Cardiac fibroblast (primary cell): ENCODE results near the gene MB.

Experiments used
- DNase-seq, 2 donors: peaks; one replicate each; pipeline versions ENCODE4 v3.0.0 to v3.0.0-alpha.2; 2010; ENCODE audit warnings: low read depth in 2 of 2
- H3K4me3 ChIP-seq, 2 donors: replicated peaks in 1 of 2; 1 replicate in 1 of 2; 2 replicates in 1 of 2; pipeline ENCODE4 v1.5.1; 2011; ENCODE audit warnings: low read depth in 2 of 2, low read length in 2 of 2, mild to moderate bottlenecking in 2 of 2, moderate library complexity in 1 of 2
- TF ChIP-seq, protein P1 (sequence below): IDR thresholded peaks from one replicate; pipeline ENCODE4 v1.5.1; 2011; ENCODE audit warnings: low read depth, mild to moderate bottlenecking, low read length, inconsistent platforms

The MB gene

DNA sequence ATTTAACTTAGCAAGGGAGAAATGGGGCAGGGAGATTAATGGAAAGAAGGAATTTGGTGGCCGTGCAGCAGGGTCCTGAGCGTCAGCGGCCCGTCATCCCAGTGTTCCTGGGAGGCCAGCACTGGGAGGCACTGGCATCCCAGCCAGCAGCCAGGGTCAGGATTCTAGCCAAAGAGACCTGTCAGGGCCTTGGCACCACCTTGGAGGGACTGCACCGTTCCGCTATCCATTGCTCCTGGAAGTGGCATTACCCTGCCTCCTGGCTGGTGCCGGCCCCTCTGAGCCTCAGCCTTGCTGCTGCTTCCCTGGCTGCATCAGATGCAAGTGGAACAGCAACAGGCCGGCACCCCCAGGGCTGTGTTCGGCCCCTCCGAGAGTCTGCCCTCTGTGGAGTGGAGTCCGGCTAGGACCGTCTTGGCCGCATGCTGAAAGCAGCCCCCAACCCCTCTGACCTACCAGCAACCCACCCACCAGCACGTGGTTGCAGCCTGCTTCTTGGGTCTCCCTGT lies 46.4 kb downstream of the MB start:
- TF ChIP-seq, protein P1, sequence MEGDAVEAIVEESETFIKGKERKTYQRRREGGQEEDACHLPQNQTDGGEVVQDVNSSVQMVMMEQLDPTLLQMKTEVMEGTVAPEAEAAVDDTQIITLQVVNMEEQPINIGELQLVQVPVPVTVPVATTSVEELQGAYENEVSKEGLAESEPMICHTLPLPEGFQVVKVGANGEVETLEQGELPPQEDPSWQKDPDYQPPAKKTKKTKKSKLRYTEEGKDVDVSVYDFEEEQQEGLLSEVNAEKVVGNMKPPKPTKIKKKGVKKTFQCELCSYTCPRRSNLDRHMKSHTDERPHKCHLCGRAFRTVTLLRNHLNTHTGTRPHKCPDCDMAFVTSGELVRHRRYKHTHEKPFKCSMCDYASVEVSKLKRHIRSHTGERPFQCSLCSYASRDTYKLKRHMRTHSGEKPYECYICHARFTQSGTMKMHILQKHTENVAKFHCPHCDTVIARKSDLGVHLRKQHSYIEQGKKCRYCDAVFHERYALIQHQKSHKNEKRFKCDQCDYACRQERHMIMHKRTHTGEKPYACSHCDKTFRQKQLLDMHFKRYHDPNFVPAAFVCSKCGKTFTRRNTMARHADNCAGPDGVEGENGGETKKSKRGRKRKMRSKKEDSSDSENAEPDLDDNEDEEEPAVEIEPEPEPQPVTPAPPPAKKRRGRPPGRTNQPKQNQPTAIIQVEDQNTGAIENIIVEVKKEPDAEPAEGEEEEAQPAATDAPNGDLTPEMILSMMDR: no peak
- DNase-seq: no peak
- H3K4me3 ChIP-seq: no peak overlapping the region

DNA sequence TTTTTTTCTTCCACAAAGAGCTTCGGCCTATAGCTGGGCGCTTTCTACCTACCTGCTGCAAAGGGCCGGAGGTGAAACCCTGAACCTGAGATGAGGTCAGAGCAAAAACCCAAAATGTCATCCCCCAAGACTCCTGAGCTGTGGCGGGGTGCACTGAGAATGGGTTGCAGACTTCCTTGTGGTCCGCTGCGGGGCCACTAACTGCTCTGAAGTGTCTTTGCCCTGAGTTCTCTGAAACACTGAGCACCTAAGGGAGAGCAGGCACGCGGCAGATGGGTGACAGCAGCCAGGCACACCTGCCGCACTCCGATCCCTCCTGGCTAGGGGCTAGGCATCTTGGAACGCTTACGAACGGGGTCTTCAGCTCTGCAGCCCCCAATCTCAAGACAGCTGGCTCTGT lies 47.2 kb downstream of the MB start:
- no peak for DNase-seq
- H3K4me3 ChIP-seq: no peak overlapping the region
- TF ChIP-seq, protein P1: no peak

DNA sequence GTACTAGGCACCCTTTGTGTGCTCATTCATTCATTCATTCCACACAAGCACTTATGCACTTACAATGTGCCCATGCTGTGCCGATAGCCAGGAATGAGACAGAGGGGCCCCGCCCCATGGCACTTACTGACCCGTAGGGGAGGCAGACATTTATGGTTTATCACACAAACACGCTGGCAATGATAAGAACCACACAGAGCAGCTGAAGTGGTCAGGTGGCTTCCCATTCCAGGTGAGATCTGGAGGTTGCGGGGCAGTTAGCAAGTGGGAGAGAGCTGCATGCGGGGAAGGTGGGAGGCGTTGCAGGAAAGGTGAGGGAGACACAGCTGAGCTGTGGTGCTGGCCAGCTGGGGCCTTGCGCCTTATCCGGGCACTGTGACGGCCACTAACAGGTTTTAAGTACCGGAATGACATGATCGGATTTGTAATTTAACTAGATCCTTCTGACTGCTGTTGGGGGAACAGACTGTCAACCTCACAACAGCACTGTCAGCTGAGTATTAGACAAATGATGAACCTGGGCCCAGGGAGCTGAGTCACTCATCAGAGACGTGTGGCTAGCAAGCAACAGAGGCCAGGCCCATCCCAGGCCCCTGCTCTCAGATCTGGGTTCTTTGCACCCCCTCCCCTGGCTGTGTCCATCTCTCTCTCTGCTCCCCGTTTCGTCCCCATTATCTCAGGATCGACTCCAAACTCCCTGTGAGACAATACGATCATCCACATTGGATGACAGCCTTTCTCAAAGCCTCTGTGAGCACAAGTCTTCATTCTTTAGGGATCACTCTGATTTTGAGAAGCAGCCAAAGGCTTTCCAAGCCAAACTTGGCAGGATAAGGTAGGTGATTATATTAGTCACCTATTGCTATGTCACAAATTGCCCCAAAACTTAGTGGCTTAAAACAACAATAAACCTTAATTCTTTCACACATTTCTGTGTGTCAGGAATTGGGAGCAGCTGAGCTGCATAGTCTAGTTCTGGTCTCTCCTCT lies 48.1 kb downstream of the MB start:
- TF ChIP-seq, protein P1: no peak
- DNase-seq: peak; percentile 26 to 67
- no peak overlapping the region for H3K4me3 ChIP-seq

DNA sequence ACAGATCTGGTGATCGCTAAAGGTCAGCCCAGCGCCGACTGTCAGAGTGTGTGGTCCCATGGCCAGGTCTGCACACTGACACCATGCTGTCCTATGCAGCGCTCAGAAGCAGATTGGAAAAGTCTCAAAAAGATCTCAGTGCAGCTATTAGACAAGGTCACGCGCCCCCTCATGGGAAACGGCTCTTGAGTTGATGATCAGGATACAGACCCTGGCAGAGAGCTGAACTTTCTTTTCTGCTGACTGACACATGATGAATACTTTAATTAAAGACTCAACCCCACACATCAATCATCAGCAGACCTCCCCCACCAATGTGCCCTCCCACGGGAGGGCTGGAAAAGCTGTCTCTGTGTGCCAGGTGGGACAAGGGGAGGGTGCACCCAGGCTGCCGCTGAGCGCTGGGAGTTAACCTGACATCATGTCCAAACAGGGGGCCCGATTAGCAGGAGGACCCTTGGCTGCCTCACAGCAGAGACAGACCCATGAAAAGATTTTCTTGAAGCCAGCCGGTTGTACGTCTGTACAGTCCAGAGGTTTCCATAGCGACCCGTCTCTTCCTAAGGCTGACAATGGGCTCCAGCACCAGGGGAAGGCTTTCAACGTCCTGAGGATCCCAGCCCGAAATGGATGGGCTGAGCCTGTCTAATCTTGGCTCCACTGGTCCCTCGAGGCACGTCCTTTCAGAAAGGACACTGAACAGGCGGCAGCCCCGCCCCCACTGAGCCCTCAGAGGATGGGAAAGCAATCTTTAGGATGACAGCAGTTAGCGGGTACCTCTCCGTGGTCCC lies 49.6 kb downstream of the MB start:
- no peak overlapping the region for H3K4me3 ChIP-seq
- TF ChIP-seq, protein P1: no peak
- peak in 1 of 2 donors; percentile 24 for DNase-seq

DNA sequence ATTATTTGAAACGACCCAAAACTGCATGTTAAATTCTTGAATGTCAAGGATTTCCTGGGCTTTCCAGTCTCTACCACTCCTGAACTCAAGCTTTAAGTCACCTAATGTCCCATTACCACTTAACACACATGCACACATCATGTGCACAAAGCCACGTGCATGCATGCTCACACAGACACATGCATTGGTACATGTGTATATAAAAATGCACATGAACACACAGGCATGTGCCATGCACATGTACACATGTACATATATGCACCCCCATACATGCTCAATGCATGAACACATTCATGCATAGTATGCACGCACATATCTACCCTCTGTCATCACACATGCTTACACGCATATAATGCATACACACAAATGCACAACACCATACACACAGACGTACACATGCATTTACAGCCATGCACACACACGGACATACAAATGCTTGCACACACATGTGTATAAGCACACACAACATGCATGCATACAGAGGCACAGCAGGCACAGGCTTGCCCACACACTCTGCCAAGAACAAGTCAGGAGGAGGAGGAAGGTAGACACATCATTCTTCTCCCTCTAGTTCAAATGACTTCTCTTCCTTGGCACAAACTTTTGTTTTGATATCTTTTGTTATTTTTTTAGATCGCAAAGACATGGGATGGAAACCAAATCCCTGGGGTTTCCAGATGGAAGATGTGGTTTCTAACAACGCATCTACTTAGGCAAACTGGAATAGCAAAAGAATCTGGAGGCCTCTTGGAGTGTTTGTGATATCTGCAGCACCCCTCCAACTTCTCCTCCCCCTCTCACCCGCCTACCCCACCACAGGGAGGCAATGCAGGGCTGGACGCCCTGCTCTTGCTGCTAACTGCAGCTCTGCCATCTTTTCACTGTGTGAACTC lies 51.9 kb downstream of the MB start:
- no peak overlapping the region for H3K4me3 ChIP-seq
- TF ChIP-seq, protein P1: no peak
- peak; percentile 52 to 56 for DNase-seq

DNA sequence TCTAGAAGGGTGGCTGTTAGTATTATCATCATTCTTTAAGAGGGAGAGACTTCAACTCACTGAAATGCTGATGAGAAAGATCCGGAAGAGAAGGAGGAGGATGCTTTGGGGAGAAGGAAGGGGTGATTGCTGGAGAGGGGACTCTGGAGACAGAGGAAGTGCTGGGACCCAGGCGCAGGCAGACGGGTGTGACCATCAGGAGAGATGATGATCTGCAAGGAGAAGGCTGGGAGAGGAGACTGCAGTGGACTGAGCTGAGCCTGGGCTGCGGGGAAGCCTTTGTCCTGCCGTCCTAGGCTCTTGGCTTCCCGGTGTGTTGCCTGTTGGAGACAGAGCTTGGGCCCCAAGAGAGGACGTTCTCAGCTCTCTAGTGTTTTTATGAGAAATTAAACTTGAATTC lies 53.9 kb downstream of the MB start:
- TF ChIP-seq, protein P1: no peak
- DNase-seq: no peak
- no peak overlapping the region for H3K4me3 ChIP-seq
